Measurements from ENCODE around the gene TMEM9B.

- TF ChIP-seq EZH2 (IDR thresholded peaks at IDR 0.05; ENCODE audit: low read depth, unreplicated experiment) (no peak), POLR2AphosphoS5 (IDR thresholded peaks at IDR 0.05; ENCODE audit: low read depth) (no peak), ZNF114 (CRISPR knock-in tag; IDR thresholded peaks at IDR 0.05) (no peak), STAT1 (IDR thresholded peaks at IDR 0.05; ENCODE audit: unreplicated experiment) (no peak), REST (IDR thresholded peaks at IDR 0.05; ENCODE audit: unreplicated experiment) (no peak), EZH2phosphoT487 (IDR thresholded peaks at IDR 0.05; ENCODE audit: unreplicated experiment) (no peak), ZNF462 (CRISPR knock-in tag; IDR thresholded peaks at IDR 0.05) (no peak), JUNB (IDR thresholded peaks at IDR 0.05; ENCODE audit: unreplicated experiment) (no peak), CREB1 (CRISPR knock-in tag; IDR thresholded peaks at IDR 0.05; ENCODE audit: low read depth) (no peak), ZNF331 (CRISPR knock-in tag; IDR thresholded peaks at IDR 0.05; ENCODE audit: low read depth) (no peak)
- TF ChIP-seq, protein P1, sequence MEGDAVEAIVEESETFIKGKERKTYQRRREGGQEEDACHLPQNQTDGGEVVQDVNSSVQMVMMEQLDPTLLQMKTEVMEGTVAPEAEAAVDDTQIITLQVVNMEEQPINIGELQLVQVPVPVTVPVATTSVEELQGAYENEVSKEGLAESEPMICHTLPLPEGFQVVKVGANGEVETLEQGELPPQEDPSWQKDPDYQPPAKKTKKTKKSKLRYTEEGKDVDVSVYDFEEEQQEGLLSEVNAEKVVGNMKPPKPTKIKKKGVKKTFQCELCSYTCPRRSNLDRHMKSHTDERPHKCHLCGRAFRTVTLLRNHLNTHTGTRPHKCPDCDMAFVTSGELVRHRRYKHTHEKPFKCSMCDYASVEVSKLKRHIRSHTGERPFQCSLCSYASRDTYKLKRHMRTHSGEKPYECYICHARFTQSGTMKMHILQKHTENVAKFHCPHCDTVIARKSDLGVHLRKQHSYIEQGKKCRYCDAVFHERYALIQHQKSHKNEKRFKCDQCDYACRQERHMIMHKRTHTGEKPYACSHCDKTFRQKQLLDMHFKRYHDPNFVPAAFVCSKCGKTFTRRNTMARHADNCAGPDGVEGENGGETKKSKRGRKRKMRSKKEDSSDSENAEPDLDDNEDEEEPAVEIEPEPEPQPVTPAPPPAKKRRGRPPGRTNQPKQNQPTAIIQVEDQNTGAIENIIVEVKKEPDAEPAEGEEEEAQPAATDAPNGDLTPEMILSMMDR (conservative IDR thresholded peaks at IDR 0.05; ENCODE audit: low read depth in 2 of 2), result no peak
Observed at GRCh38 chr11:8927233-8927632, 37.0 kb downstream of the TMEM9B start.

All from GM23338 (cell line).